ENCODE measurements around the gene CES2.

DNA sequence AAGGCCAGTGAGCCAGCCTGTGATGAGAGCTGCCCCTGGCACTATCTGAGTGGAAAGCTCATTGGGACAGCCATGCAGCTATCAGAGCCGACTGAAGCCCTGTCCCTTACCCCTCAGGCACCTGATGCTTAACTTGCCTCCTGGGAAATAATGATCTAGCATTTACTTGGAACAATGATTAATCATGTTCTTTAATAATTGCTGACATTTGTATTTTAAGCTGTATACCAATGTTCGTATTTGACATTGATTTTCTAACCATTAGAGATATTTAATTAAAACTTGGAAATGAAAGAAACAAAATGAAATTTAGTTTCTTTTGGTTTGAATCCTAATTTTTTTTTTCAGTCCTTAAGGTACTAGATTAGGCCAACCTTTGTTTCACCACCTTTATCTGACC, 44.5 kb upstream of the CES2 start:
- TF ChIP-seq, protein P1, sequence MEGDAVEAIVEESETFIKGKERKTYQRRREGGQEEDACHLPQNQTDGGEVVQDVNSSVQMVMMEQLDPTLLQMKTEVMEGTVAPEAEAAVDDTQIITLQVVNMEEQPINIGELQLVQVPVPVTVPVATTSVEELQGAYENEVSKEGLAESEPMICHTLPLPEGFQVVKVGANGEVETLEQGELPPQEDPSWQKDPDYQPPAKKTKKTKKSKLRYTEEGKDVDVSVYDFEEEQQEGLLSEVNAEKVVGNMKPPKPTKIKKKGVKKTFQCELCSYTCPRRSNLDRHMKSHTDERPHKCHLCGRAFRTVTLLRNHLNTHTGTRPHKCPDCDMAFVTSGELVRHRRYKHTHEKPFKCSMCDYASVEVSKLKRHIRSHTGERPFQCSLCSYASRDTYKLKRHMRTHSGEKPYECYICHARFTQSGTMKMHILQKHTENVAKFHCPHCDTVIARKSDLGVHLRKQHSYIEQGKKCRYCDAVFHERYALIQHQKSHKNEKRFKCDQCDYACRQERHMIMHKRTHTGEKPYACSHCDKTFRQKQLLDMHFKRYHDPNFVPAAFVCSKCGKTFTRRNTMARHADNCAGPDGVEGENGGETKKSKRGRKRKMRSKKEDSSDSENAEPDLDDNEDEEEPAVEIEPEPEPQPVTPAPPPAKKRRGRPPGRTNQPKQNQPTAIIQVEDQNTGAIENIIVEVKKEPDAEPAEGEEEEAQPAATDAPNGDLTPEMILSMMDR (IDR thresholded peaks at IDR 0.05), result no peak
- no peak for TF ChIP-seq EP300 (IDR thresholded peaks at IDR 0.05)

Data from ovary (tissue), 3 donors.